Adrenal gland (tissue), 5 donors: ENCODE measurements around the gene SLC7A5.

Experiments
- POLR2A ChIP-seq, 2 donors: fragments of 450-650 bp; IDR thresholded peaks; one replicate each; pipeline ENCODE4 v1.6.1; 2017; ENCODE audit warnings: antibody characterized with exemption in 2 of 2, mild to moderate bottlenecking in 2 of 2, moderate library complexity in 1 of 2
- TF ChIP-seq, protein P1 (sequence below), 6 experiments: fragments of 450-650 bp in 4 of 6; fragments of 200-600 bp in 2 of 6; sonication (generic) in 1 of 6; IDR thresholded peaks; 1 replicate in 5 of 6; 2 replicates in 1 of 6; pipeline versions ENCODE4 v1.5.1 to v1.8.0; 2016 to 2021; ENCODE audit warnings: antibody characterized with exemption in 6 of 6, mild to moderate bottlenecking in 2 of 6, moderate library complexity in 1 of 6
- donor health status: DM: no; HTN: no; CAD: no.

DNA sequence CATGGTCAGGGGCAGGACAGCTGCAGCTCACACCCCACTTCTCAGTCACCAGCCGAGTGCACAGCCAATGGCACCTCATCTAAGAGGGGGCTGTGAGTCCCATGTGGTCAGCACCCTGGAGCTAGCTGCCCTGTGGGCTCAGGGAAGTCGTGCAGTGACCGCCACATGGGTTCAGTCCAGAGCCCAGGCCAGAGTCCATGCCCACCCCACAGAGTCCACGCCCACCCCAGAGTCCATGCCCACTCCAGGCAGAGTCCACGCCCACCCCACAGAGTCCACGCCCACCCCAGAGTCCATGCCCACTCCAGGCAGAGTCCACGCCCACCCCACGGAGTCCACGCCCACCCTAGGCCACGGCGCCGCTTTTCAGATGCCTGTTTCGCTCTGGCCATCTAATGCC is 24.1 kb downstream of the SLC7A5 start:
- TF ChIP-seq, protein P1, sequence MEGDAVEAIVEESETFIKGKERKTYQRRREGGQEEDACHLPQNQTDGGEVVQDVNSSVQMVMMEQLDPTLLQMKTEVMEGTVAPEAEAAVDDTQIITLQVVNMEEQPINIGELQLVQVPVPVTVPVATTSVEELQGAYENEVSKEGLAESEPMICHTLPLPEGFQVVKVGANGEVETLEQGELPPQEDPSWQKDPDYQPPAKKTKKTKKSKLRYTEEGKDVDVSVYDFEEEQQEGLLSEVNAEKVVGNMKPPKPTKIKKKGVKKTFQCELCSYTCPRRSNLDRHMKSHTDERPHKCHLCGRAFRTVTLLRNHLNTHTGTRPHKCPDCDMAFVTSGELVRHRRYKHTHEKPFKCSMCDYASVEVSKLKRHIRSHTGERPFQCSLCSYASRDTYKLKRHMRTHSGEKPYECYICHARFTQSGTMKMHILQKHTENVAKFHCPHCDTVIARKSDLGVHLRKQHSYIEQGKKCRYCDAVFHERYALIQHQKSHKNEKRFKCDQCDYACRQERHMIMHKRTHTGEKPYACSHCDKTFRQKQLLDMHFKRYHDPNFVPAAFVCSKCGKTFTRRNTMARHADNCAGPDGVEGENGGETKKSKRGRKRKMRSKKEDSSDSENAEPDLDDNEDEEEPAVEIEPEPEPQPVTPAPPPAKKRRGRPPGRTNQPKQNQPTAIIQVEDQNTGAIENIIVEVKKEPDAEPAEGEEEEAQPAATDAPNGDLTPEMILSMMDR (IDR thresholded peaks at IDR 0.05), result no peak
- TF ChIP-seq POLR2A (IDR thresholded peaks at IDR 0.05), result no peak
